Measurements from ENCODE around the gene KNDC1. TPM values are rescaled to one million over a fixed set of nuclear protein-coding genes. Genes with fewer than 3 reads are reported as not detected.

The KNDC1 gene
- total RNA-seq, 2 experiments from 2014 or later, result 0.36 to 0.40 TPM

DNA sequence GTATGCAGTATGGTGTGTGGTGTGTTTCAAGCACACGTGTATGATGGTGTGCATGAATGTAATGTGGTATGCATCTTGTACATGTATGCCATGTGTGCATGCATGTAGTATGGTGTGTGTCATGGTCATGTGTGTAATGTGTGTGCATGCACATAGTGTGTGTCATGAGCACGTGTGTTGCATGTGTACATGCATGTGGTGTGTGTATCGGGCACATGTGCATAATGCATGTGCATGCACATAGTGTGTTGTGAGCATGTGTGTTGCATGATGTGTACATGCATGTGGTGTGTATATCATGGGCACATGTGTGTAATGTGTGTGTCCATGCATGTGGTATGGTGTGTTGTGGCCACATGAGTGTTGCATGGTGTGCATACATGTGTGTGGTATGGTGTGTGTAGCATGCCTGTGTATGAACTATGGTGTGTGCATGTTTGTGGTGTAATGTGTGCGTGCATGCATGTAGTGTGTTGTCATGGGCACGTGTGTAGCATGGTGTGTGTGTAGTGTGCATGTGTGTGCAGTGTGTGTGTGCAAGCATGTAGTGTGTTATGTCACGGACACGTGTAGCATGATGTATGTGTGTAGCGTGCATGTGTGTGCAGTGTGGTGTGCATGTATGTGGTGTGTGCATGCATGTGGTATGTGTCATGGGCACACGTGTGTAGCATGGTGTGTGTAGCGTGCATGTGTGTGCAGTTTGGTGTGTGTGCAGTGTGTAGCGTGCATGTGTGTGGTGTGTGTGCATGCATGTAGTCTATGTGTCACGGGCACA is 17.6 kb downstream of the KNDC1 start:
- peaks cover 26% of the 10 kb centered on the region for H3K9me3 Mint-ChIP-seq
- H3K36me3 Mint-ChIP-seq, result no peaks in the 10 kb centered on the region
- H3K4me1 Mint-ChIP-seq, result peaks cover 2% of the 10 kb centered on the region
- H3K27ac Mint-ChIP-seq, result no peak overlapping the region
- POLR2A ChIA-PET, result no interaction called here
- DNase-seq (no peak), ATAC-seq (ENCODE audit: low read depth) (no peak)
- H3K27me3 Mint-ChIP-seq, result peaks cover 2% of the 10 kb centered on the region
- H3K4me3 Mint-ChIP-seq, result no peak overlapping the region

- peaks cover 26% of the 10 kb centered on the region for H3K9me3 Mint-ChIP-seq
- no peaks in the 10 kb centered on the region for H3K36me3 Mint-ChIP-seq
- H3K4me1 Mint-ChIP-seq, result peaks cover 2% of the 10 kb centered on the region
- peaks cover 2% of the 10 kb centered on the region for H3K27me3 Mint-ChIP-seq
- no peak overlapping the region for H3K4me3 Mint-ChIP-seq
- ATAC-seq (ENCODE audit: low read depth), result no peak
- no peak for DNase-seq
- POLR2A ChIA-PET, result no interaction called here
- H3K27ac Mint-ChIP-seq, result no peak overlapping the region
These were observed 18.5 kb downstream of the KNDC1 start for GRCh38 chr10:133178357-133179127.

DNA sequence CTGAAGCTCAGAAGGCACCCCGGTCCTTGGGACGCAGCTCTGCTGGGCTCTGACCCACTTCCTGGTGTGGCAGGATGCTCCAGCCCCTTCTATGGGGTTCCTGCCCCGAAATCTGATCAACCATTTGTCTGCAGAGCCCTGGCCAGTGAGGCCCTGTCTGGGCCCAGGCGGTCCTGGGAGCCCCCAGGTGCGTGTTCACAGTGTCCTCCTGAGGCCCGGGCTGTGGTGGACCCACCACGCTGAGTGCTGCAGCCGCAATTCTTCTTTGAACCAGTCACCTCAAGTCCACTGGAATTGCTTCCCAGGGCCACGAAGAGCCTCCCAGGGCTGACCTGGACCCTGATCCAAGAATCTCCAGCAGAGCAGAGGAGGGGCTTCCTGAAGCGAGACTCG is 19.1 kb downstream of the KNDC1 start:
- POLR2A ChIA-PET, result no interaction called here
- ATAC-seq (ENCODE audit: low read depth), result no peak
- H3K4me3 Mint-ChIP-seq, result no peak overlapping the region
- DNase-seq, result no peak
- H3K27ac Mint-ChIP-seq, result no peak overlapping the region
- no peaks in the 10 kb centered on the region for H3K36me3 Mint-ChIP-seq
- peaks cover 2% of the 10 kb centered on the region for H3K27me3 Mint-ChIP-seq
- peaks cover 27% of the 10 kb centered on the region for H3K9me3 Mint-ChIP-seq
- peaks cover 2% of the 10 kb centered on the region for H3K4me1 Mint-ChIP-seq

DNA sequence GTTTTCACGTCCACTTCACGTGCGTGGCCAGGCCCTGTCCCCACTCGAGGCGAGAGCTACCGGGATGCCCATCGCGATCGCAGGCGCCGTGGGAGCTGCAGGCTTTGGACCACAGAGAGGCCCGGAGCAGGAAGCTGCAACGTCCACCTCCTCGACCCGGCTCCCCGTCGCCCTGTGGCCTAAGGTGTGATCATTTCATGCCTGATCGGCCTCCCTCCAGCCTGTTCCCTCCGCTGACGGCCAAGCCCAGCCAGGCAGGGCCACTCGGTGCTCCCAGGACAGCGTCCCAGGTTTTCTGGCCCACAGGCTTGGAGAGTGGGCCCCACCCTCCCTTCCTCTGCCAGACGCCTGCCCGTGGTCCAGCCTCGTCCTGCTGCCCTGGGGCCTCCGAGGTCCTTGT is 19.6 kb downstream of the KNDC1 start:
- H3K27me3 Mint-ChIP-seq, result peaks cover 2% of the 10 kb centered on the region
- POLR2A ChIA-PET, result no interaction called here
- no peak overlapping the region for H3K27ac Mint-ChIP-seq
- H3K4me3 Mint-ChIP-seq, result no peak overlapping the region
- peaks cover 29% of the 10 kb centered on the region for H3K9me3 Mint-ChIP-seq
- peaks cover under 1% of the 10 kb centered on the region for H3K4me1 Mint-ChIP-seq
- DNase-seq, result no peak
- no peak for ATAC-seq (ENCODE audit: low read depth)
- no peaks in the 10 kb centered on the region for H3K36me3 Mint-ChIP-seq

- no peak for ATAC-seq (ENCODE audit: low read depth)
- POLR2A ChIA-PET, result no interaction called here
- peaks cover 24% of the 10 kb centered on the region for H3K9me3 Mint-ChIP-seq
These were observed 20.4 kb downstream of the KNDC1 start for GRCh38 chr10:133180192-133180964.

DNA sequence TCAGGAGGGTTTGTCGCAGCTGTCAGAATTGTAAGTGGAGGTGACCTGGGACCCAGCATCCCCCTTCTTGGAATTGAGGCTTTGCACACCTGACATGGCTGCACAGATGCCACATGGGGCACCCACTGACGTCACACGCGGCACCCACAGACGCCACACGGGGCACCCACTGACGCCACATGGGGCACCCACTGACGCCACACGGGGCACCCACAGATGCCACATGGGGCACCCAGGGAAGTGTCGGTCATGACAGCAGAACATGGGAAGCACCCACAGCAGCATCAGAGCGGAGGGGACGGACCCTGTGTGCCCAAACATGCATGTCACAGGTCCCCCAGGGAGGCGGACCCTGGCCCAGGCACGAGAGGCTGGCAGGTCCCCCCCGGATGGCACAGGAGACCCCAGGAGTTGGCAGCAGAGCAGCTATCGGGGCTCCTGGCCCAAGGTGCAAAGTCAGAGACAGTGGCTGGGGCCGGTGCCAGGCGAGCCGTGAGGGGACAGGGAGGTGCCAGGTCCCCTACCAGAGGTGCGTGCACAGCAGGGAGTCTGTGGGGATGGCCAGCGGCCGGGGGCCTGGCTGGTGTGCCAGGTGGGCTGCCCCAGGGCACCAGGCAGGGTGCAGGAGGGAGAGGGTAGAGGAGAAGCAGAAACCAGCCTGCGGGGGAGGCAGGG is 21.1 kb downstream of the KNDC1 start:
- Mint-ChIP-seq H3K4me3 (no peak overlapping the region), H3K36me3 (no peaks in the 10 kb centered on the region), H3K27me3 (peaks cover 2% of the 10 kb centered on the region), H3K9me3 (peaks cover 18% of the 10 kb centered on the region), H3K4me1 (no peaks in the 10 kb centered on the region), H3K27ac (no peak overlapping the region)
- ATAC-seq (ENCODE audit: low read depth), result no peak
- POLR2A ChIA-PET, result no interaction called here
- no peak for DNase-seq

More at GRCh38 chr10:133180192-133180964, 20.4 kb downstream of the KNDC1 start:
- Mint-ChIP-seq H3K4me1 (no peaks in the 10 kb centered on the region), H3K36me3 (no peaks in the 10 kb centered on the region), H3K27me3 (peaks cover 2% of the 10 kb centered on the region), H3K27ac (no peak overlapping the region), H3K4me3 (no peak overlapping the region)
- DNase-seq, result no peak

GRCh38 chr10:133182190-133182589 is 22.2 kb downstream of the KNDC1 start:
- POLR2A ChIA-PET, result no interaction called here
- H3K4me3 Mint-ChIP-seq, result no peak overlapping the region
- no peaks in the 10 kb centered on the region for H3K4me1 Mint-ChIP-seq
- H3K27me3 Mint-ChIP-seq, result peaks cover 2% of the 10 kb centered on the region
- H3K27ac Mint-ChIP-seq, result no peak overlapping the region
- ATAC-seq (ENCODE audit: low read depth) (no peak), DNase-seq (no peak)
- peaks cover 14% of the 10 kb centered on the region for H3K9me3 Mint-ChIP-seq
- H3K36me3 Mint-ChIP-seq, result no peaks in the 10 kb centered on the region

DNA sequence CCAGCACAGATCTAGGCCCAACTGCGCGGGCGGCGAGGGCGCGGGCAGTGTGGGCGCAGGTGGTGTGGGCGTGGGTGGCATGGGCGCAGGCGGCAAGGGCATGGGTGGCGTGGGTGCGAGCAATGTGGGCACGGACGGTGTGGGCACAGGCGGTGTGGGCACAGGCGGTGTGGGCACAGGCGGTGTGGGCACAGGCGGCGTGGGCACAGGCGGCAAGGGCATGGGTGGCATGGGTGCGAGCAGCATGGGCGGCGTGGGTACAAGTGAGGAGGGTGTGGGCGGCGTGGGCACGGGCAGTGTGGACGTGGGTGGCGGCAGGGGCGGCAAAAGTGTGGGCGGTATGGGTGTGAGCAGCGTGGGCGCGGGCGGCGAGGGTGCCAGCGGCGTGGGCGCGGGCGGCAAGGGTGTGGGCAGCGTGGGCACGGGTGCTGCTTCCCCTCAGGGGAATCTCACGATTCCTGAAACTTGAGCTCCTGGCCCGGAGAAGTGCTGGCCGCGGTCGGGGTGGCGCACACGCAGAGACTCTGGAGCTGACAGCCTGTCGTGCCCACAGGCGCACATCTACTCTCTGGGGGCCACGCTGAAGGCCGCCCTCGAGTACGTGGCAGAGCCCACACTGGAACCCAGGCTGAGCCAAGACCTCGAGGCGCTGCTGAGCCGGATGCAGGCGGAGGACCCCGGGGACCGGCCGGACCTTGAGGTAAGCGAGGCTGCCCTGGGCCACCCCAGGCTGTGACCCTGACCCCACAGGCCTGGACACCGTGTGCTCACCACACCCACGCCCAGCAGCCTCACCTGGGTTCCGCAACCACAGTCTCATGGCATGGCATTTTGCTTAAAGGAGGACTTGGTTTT is 23.0 kb downstream of the KNDC1 start:
- DNase-seq (no peak), ATAC-seq (ENCODE audit: low read depth) (no peak)
- H3K4me3 Mint-ChIP-seq, result no peak overlapping the region
- no peak overlapping the region for H3K27ac Mint-ChIP-seq
- no peaks in the 10 kb centered on the region for H3K36me3 Mint-ChIP-seq
- H3K27me3 Mint-ChIP-seq, result peaks cover 2% of the 10 kb centered on the region
- H3K4me1 Mint-ChIP-seq, result no peaks in the 10 kb centered on the region
- POLR2A ChIA-PET, result no interaction called here
- peaks cover 6% of the 10 kb centered on the region for H3K9me3 Mint-ChIP-seq

DNA sequence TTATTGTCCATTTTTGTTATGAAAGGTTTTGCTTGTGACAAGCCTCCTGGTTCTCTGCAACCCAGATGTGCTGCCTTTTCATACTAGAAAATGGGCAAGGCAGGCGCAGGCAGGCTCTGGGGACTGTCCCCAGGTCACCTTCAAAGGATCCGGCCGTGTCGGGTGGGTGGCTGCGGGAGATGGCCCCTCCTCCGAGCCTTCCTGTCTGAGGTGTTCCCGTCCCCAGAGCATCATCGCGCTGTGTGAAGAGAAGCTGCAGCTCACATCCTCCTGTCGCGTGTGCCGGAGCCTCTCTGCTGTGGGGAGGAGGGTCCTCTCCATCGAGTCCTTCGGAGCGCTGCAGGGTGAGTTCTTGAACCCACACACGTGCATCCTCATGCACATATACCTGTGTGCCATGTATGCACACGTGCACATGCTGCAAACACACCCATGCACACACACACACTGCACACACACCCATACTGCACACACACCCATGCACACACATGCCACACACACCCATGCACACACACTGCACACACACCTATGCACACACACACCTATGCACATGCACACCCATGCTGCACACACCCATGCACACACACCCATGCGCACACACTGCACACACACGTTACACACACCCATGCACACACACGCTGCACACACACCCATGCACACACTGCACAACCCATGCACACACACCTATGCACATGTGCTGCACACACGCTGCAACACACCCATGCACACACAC is 23.8 kb downstream of the KNDC1 start:
- DNase-seq, result no peak
- Mint-ChIP-seq H3K36me3 (no peaks in the 10 kb centered on the region), H3K9me3 (peaks cover 5% of the 10 kb centered on the region), H3K27me3 (peaks cover 2% of the 10 kb centered on the region), H3K4me3 (no peak overlapping the region), H3K4me1 (no peaks in the 10 kb centered on the region), H3K27ac (no peak overlapping the region)
- no peak for ATAC-seq (ENCODE audit: low read depth)
- POLR2A ChIA-PET, result no interaction called here

- no peak overlapping the region for H3K4me3 Mint-ChIP-seq
- no peak for DNase-seq
- no peaks in the 10 kb centered on the region for H3K4me1 Mint-ChIP-seq
- peaks cover 5% of the 10 kb centered on the region for H3K9me3 Mint-ChIP-seq
- H3K36me3 Mint-ChIP-seq, result no peaks in the 10 kb centered on the region
- H3K27ac Mint-ChIP-seq, result no peak overlapping the region
- peaks cover 2% of the 10 kb centered on the region for H3K27me3 Mint-ChIP-seq
- ATAC-seq (ENCODE audit: low read depth), result no peak
- POLR2A ChIA-PET, result no interaction called here
These were observed 24.7 kb downstream of the KNDC1 start for GRCh38 chr10:133184591-133185244.

GRCh38 chr10:133185421-133185820 is 25.4 kb downstream of the KNDC1 start:
- DNase-seq, result no peak
- Mint-ChIP-seq H3K27ac (no peak overlapping the region), H3K4me1 (no peaks in the 10 kb centered on the region), H3K4me3 (no peak overlapping the region), H3K9me3 (peaks cover 5% of the 10 kb centered on the region), H3K36me3 (no peaks in the 10 kb centered on the region), H3K27me3 (peaks cover 2% of the 10 kb centered on the region)
- POLR2A ChIA-PET, result no interaction called here
- ATAC-seq (ENCODE audit: low read depth), result no peak

DNA sequence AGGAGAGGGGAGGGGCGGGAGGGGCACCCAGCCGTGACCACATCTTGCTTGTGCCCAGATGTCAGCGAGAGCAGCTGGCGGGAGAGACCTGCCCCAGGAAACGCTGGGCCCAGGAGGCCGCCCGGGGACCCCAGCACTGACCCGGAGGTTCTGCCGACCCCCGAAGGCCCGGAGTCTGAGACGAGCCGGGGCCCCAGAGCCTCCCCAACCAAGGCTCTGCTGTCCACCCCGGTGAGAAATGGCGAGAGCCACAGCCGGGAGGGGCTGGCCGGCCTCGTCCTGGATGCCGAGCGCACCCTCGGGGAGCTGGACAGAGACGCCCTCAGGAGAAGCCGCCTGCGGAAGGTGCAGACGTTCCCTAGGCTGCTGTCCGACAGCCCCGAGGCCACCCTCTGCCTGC is 25.9 kb downstream of the KNDC1 start:
- no peaks in the 10 kb centered on the region for H3K4me1 Mint-ChIP-seq
- POLR2A ChIA-PET, result no interaction called here
- peaks cover 5% of the 10 kb centered on the region for H3K9me3 Mint-ChIP-seq
- no peaks in the 10 kb centered on the region for H3K36me3 Mint-ChIP-seq
- DNase-seq (no peak), ATAC-seq (ENCODE audit: low read depth) (no peak)
- peaks cover 2% of the 10 kb centered on the region for H3K27me3 Mint-ChIP-seq
- H3K27ac Mint-ChIP-seq, result no peak overlapping the region
- H3K4me3 Mint-ChIP-seq, result no peak overlapping the region
